Measurements from ENCODE around the gene DDX10.

DNA sequence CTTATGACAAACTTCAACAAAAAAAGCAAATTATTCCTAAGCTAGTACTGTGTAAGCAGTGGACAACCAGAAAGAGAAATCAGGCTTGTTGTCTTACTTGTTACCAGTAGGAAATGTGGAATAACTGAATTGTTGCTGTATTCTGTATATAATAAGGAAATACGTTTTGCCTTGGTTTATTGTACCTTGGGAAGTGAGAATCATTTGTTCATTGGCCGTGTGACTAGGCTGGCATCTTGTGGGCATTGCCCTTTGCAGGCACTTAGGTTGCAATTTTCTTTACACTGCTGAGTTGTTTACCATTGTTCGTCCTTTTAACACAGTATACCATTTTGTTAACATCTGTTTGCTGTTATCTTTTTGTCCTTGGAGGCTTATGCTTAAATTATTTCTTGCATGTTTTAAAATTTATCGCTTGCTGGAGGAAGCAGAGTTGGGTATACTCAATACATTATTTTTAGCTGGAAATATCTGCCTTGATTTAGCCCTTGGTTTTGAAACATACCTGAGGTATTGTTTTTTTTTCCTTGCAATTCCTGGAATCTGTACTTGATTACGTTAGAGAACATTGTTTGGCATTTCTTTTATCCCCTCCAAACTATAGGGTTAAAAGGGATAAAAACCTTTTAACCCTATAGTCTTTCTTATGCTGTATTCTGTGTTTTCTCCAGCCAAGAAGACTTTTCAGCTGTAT, 109.3 kb downstream of the DDX10 start:
- TF ChIP-seq, protein P1, sequence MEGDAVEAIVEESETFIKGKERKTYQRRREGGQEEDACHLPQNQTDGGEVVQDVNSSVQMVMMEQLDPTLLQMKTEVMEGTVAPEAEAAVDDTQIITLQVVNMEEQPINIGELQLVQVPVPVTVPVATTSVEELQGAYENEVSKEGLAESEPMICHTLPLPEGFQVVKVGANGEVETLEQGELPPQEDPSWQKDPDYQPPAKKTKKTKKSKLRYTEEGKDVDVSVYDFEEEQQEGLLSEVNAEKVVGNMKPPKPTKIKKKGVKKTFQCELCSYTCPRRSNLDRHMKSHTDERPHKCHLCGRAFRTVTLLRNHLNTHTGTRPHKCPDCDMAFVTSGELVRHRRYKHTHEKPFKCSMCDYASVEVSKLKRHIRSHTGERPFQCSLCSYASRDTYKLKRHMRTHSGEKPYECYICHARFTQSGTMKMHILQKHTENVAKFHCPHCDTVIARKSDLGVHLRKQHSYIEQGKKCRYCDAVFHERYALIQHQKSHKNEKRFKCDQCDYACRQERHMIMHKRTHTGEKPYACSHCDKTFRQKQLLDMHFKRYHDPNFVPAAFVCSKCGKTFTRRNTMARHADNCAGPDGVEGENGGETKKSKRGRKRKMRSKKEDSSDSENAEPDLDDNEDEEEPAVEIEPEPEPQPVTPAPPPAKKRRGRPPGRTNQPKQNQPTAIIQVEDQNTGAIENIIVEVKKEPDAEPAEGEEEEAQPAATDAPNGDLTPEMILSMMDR (IDR thresholded peaks at IDR 0.05): no peak
- TF ChIP-seq POLR2A (IDR thresholded peaks at IDR 0.05): no peak

All from ovary (tissue), 3 donors.